RWPE1 (cell line): Measurements from ENCODE around the gene DIPK2A.

Experiments used
- CTCF ChIA-PET: fragments of 350-600 bp; sonication (Branson Sonifier 250); formaldehyde crosslinking; extraction: SDS; loops from one replicate; lab custom pipeline; 2021; lab: Yijun Ruan, JAX
- POLR2A ChIA-PET: fragments of 400-600 bp; formaldehyde crosslinking; extraction: SDS; loops from one replicate; lab custom pipeline; 2020; ENCODE audit warnings: antibody characterized with exemption; ENCODE audit not compliant: low non-redundant PET; lab: Yijun Ruan, JAX
- DNase-seq: peaks from one replicate; pipeline ENCODE4 v3.0.0; 2012; ENCODE audit warnings: low spot score
- H3K27ac ChIP-seq: fragments of 450-650 bp; 2 replicates; pipeline ENCODE4 v1.5.1; 2017
- CTCF ChIP-seq: fragments of 450-650 bp; conservative IDR thresholded peaks from 2 replicates; pipeline ENCODE4 v1.5.1; 2017; ENCODE audit warnings: low read depth, mild to moderate bottlenecking

The DIPK2A gene

GRCh38 chr3:143979041-143979440 is 7.4 kb downstream of the DIPK2A start:
- no peak for DNase-seq
- H3K27ac ChIP-seq: no peak overlapping the region
- ChIA-PET CTCF (interaction anchor here (0.6 kb wide), 1 partner anchor 436 kb away, joined by 3 read pairs; no protein-coding TSS in a partner anchor), POLR2A (no interaction called here)
- TF ChIP-seq CTCF: no peak

- H3K27ac ChIP-seq: no peak overlapping the region
- CTCF ChIA-PET: interaction anchor here (0.6 kb wide), 1 partner anchor 766 kb away, joined by 3 read pairs; no protein-coding TSS in a partner anchor
- TF ChIP-seq CTCF: no peak
- POLR2A ChIA-PET: no interaction called here
- DNase-seq: no peak
These were observed 8.2 kb downstream of the DIPK2A start for GRCh38 chr3:143979813-143980212.

GRCh38 chr3:143988306-143988705 is 16.7 kb downstream of the DIPK2A start:
- no peak for TF ChIP-seq CTCF
- CTCF ChIA-PET: no interaction called here
- POLR2A ChIA-PET: no interaction called here
- no peak for DNase-seq
- H3K27ac ChIP-seq: no peak overlapping the region

- POLR2A ChIA-PET: no interaction called here
- CTCF ChIA-PET: no interaction called here
- DNase-seq: no peak
- no peak overlapping the region for H3K27ac ChIP-seq
- TF ChIP-seq CTCF: no peak
These were observed 17.8 kb downstream of the DIPK2A start for GRCh38 chr3:143989461-143989860.

- no peak for TF ChIP-seq CTCF
- no peak overlapping the region for H3K27ac ChIP-seq
- ChIA-PET CTCF (no interaction called here), POLR2A (no interaction called here)
- DNase-seq: no peak
These were observed 20.1 kb downstream of the DIPK2A start for GRCh38 chr3:143991713-143992112.

GRCh38 chr3:143998266-143998665 is 26.6 kb downstream of the DIPK2A start:
- CTCF ChIA-PET: interaction anchor here (0.6 kb wide), 1 partner anchor 469 kb away, joined by 3 read pairs; no protein-coding TSS in a partner anchor

More at GRCh38 chr3:143998266-143998665, 26.6 kb downstream of the DIPK2A start:
- POLR2A ChIA-PET: no interaction called here
- DNase-seq: no peak
- no peak for TF ChIP-seq CTCF
- no peak overlapping the region for H3K27ac ChIP-seq
